ENCODE data around the gene TTLL11.

Gene TTLL11, protein sequence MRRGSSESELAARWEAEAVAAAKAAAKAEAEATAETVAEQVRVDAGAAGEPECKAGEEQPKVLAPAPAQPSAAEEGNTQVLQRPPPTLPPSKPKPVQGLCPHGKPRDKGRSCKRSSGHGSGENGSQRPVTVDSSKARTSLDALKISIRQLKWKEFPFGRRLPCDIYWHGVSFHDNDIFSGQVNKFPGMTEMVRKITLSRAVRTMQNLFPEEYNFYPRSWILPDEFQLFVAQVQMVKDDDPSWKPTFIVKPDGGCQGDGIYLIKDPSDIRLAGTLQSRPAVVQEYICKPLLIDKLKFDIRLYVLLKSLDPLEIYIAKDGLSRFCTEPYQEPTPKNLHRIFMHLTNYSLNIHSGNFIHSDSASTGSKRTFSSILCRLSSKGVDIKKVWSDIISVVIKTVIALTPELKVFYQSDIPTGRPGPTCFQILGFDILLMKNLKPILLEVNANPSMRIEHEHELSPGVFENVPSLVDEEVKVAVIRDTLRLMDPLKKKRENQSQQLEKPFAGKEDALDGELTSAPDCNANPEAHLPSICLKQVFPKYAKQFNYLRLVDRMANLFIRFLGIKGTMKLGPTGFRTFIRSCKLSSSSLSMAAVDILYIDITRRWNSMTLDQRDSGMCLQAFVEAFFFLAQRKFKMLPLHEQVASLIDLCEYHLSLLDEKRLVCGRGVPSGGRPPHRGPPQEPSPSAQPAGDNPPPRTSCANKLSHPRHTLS

DNA sequence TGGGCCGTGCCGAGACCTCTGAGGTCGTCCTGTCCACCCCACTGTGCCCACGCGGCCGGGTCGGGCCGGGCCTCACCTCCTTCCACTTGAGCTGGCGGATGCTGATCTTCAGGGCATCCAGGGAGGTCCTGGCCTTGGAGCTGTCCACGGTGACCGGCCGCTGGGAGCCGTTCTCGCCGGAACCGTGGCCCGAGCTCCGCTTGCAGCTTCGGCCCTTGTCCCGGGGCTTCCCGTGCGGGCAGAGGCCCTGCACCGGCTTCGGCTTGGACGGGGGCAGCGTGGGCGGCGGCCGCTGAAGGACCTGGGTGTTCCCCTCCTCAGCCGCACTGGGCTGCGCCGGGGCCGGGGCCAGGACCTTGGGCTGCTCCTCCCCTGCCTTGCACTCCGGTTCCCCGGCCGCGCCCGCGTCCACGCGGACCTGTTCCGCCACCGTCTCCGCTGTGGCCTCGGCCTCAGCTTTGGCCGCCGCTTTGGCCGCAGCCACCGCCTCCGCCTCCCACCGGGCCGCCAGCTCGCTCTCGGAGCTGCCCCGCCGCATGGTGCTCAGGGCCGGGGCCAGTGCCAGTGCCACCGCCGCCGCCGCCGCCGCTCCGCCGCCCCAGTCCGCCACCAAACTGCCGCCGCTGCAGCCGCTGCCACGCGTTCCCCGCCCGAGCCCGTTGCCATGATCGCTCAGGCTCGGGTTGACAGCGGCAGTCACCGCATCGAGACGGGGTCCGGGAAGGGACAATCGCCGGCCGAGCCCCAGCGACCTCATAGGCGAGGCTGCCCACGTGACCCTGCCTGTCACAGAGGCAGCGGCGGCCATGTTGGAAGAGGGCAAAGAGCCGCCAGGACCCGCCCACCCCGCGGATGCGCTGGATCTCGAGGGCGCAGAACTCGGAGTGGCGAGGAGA lies at the start of gene TTLL11:
Gene TTLL11 (minus strand): TSS at position 698 of the 896 bp plus-strand sequence. CDS start 160 bp downstream, at position 538.
- FAIRE-seq: no peak

- no peak for FAIRE-seq
Observed at GRCh38 chr9:122141671-122142070, 48.6 kb upstream of the TTLL11 start.

DNA sequence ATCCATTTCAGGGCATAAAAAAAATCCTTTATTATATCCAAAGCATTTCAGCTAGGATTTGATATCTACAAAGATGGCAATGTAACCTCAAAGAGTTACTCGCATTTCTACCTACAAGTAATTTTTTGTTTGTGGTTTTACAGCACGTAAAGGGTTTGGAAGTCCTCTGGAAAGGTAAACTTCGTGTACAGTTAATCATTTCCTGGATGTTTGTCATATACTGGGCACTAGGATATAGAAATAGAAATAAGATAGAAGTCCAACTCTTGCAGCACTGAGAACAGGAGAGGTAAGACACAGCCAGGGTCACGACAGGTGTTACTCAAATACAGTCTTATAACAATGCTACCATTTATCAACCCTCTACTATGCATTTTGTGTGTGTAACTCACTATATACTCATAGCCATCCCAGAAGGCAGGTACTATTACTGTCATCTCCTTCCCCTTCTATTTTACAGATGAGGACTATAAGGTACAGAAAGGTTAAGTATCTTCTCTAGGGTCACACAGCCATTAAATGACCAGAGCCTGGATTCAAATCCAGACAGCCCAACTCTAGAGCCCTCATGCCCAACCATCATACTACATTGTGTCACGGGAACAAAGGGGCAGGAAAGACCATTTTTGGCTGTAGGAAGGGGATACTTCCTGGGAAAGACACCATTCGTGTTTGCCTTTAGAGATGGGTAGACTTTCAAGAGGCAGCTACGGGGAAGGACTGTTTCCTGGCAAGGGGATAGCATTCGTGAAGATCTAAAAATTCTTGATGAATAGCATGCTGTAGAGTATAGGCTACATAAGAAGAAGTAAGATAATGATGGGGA lies 47.5 kb upstream of the TTLL11 start:
- FAIRE-seq: no peak

DNA sequence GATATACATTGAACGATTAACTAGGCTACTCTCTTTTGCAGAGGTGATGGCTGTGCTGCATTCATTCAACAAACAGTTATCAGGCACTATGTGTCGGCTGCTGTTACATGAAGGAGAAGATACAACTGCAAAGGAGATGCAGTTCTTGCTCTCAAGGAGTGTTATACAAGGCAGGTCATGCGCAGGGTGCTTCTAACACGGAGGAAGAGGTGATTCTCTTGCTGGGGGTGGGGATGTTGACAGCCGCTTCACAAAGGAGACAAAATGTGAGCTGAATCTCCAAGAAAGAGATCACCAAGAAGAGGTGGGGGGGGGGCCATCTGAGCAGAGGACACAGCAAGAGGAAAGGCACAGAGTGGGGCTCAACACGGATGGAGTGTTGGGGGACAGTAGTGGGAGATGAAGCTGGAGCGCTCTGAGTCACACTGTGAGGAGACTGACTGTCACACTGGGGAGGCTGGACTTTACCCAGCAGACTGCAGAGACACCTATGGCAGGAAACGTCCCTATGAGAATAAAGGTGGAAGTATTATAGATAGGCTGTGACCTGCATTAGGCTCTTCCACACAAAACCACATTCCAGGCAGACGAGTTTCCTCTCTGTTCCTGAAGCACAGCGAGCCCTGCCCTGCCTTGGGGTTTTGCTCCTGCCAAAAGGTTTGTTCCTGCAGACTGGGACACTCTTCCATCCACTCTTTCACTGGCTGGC lies 45.6 kb upstream of the TTLL11 start:
- no peak for FAIRE-seq

DNA sequence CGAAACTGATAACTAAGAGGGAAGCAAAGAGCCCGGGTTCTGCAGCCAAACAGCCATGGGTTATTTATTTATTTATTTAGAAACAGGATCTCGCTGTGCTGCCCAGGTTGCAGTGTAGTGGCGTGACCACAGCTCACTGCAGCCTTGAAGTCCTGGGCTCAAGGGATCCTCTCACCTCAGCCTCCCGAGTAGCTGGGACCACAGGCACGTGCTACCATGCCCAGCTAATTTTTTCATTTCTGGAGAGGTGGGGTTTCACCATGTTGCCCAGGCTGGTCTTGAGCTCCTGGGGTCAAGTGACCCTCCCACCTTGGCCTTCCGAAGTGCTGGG lies 42.4 kb upstream of the TTLL11 start:
- no peak for FAIRE-seq

GRCh38 chr9:122134822-122135528 lies 41.9 kb upstream of the TTLL11 start:
- FAIRE-seq: no peak

DNA sequence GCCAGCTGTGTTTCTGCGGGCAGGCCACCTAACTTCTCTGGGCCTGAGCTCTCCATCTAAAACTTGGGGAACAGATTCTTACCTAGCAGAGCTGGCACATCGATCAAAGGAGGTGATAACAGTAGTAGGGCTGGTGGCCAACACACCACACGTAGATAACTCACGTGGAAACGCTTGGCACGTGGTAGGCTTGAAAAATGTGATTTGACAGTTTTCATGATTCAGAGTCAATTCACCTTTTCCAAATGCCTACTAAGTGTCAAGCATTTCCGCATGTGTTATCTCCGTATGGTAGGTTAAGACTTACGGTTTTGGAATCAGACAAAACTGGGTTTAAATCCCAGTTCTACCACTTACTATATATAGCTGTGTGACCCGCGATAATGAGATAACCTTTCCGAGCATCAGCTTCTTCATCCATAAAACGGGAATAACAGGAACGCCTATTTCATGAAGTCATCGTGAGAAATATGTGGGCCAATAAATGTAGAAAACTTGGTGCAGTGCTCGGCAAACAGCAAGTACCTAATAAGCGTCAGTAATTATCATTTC lies 41.0 kb upstream of the TTLL11 start:
- FAIRE-seq: no peak

- no peak for FAIRE-seq
Observed at GRCh38 chr9:122133263-122133983, 40.3 kb upstream of the TTLL11 start.

- no peak for FAIRE-seq
Observed at GRCh38 chr9:122132539-122132938, 39.4 kb upstream of the TTLL11 start.

DNA sequence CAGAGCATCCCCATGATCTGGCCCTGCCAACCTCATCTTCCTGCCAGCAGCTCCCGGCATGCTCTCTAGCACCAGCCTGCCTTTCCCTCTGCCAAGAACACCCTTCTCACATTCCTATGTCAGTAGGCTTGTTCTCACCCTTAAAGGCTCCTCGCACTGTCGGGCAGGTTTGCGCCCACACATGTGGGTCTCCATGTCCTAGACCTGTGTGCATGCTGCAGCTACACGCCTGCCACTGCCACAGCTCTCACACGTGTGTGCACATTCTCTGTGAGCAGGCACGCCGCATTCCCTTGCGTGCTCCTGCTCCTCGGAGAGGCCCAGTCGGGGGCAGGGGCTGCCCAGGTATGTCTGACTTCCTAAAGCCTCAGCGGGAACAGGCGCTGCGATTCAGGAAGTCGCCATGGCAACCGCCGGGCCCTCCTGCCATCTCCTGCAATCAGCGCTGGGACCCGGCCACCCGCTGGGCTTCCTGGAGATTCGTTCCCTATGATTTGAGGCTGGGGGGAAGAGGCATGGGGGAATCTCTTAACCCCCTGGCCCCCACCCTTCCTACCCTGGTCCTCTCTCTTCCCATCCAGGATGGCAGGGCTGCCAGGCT lies 38.4 kb upstream of the TTLL11 start:
- no peak for FAIRE-seq

- FAIRE-seq: no peak
Observed at GRCh38 chr9:122130837-122131236, 37.7 kb upstream of the TTLL11 start.

- FAIRE-seq: no peak
Observed at GRCh38 chr9:122129969-122130368, 36.9 kb upstream of the TTLL11 start.

GRCh38 chr9:122128969-122129343 lies 35.8 kb upstream of the TTLL11 start:
- FAIRE-seq: no peak

DNA sequence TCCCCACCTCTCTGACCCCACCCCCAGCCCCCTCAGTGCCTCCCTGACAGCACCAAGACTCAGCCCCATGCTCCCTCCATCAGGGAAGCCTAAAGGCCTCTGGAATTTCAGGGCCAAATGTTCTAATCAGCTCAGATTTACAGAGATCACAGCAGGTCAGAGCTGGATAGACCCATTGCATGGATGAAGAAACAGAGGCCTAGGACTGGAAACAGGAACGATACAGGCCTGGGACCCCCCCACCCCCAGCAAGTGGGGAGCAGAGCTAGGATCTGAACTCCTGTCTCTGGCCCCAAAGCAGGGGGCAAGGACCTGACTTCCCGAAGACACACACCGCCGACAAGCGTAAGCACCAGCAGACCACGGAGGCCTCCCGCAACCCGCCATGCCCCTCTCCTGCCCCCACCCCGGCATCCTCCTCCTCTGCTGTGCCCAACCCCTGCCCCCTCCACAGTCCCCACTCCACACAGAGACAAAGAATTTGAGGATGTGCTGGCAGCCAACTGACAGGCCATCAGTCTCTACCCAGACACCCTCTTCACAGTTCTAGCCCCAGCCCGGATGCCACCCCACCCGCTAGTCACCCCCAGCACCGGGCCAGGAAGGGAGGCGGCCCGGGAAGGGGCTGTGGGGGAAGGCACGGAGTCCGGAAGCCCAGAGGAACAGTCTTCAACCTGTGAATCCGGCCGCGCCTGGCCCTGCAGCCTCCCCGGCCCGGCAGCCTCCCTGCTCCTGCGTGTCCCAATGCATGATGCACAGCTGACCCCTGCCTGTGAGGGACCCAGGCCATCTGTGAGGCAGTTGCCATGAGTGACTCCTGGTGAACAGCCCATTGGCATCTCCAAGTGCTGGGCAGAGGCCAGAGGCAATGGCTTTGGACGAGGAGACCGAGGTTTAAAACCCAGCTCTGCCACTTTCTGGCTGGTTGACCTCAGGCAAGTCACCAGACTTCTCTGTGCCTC lies 35.2 kb upstream of the TTLL11 start:
- FAIRE-seq: no peak

GRCh38 chr9:122127396-122127798 lies 34.3 kb upstream of the TTLL11 start:
- no peak for FAIRE-seq

- FAIRE-seq: no peak
Observed at GRCh38 chr9:122126331-122127261, 33.5 kb upstream of the TTLL11 start.
